Activated T-cell treated with anti-CD3 and anti-CD28 coated beads for 1 hour (primary cell): ENCODE measurements around the gene MSH3.
"Not testable (repeated sequence)": the region's sequence is repeated elsewhere in the genome, so short reads cannot be mapped to it uniquely, and the experiment has no call there.

ENCODE experiments used
- DNase-seq: peaks from one replicate; pipeline ENCODE4 v3.0.0-alpha.2; 2020; ENCODE audit warnings: low read depth

MSH3 gene

GRCh38 chr5:80755626-80756025, 101.2 kb downstream of the MSH3 start:
- DNase-seq = no peak

DNA sequence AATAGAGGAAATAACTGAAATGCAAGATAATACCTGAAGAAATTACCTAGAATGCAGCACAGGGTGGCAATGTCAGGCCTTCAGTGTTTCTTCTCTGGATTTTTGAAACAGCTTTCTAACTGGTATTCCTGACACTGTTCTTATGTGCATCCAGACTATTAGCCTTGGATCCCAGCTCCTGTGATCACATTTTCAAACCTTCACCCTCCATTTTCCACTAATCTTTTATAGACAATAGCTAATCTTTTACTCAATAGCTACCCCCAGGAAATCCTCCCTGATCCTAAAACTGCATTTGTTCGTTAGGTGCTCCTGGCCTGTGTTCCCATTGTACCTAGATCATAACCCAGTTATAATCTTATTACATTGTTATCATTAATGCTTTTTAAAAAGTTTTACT, 101.8 kb downstream of the MSH3 start:
- DNase-seq = no peak

GRCh38 chr5:80757290-80757689, 102.8 kb downstream of the MSH3 start:
- DNase-seq = no peak

- DNase-seq = no peak
These were observed 105.6 kb downstream of the MSH3 start for GRCh38 chr5:80759866-80760577.

- DNase-seq = no peak
These were observed 106.2 kb downstream of the MSH3 start for GRCh38 chr5:80760680-80761079.

- no peak for DNase-seq
These were observed 106.7 kb downstream of the MSH3 start for GRCh38 chr5:80761176-80761575.

GRCh38 chr5:80761966-80762365, 107.5 kb downstream of the MSH3 start:
- no peak for DNase-seq

DNA sequence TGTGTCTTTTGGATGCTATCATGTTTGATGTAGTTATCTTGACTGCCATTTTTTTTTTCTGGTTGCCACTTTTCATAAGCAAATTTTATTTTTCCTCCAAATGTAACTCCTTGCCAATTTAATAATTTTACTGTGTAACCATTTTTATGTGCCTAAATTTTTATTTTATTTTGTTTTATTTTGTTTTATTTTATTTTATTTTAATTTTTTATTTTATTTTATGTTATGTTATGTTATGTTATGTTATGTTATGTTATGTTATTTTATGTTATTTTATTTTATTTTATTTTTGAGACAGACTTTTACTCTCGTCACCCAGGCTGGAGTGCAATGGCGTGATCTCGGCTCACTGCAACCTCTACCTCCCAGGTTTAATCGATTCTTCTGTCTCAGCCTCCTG, 108.1 kb downstream of the MSH3 start:
- no peak for DNase-seq

- no peak for DNase-seq
These were observed 108.8 kb downstream of the MSH3 start for GRCh38 chr5:80763211-80763610.

DNA sequence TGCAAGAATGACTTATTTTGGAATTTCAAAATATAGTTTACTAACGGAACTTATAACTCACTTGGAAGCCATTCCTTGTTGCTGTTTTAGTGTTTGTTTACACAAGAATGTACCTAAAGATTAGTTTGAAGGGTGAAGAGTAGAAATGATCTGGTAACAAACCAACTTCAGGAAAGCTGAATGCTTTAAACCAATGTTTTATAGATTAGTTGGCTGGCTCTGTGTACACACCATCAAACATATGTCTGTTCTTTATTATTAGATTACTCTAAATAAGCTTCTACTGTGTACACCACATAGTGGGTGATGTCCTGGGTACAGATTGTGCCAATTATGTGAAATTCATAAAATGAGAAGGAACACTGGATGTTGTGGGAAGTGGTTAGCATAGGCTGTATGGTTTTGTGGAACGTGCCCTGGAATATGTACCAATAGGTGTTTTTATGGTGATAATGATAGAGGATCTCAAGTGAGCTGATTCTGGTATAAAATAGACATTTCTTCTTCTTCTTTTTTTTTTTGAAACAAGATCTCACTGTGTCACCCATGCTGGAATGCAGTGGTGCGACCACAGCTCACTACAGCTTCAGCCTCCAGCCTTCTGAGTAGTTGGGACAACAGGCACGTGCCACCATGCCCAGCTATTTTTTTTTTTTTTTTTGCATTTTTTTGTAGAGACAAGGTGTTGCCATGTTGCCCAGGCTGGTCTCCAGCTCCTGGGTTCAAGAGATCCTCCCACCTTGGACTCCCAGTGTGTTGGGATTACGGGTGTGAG, 109.6 kb downstream of the MSH3 start:
- DNase-seq = no peak

DNA sequence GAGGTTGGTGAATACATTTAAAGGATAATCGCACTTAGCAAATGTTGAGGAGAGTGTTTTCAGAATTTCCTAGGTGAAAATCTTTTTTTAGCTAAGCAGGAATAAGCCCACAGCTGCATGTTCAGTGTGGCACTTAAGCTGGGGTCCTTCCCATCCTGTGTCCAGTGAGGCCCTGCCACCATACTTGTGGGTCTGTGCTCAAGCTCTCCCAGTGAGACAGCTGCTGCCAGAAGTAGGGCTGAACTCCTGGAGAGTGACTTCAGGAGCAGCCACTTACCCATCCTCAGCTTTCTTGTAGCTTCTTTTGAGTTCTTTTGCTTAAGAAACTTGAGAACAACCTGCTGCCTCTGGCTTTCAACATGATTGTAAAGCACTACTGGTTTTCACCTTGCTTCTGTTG, 110.3 kb downstream of the MSH3 start:
- DNase-seq = no peak

GRCh38 chr5:80777347-80778287, 123.2 kb downstream of the MSH3 start:
- no peak for DNase-seq

DNA sequence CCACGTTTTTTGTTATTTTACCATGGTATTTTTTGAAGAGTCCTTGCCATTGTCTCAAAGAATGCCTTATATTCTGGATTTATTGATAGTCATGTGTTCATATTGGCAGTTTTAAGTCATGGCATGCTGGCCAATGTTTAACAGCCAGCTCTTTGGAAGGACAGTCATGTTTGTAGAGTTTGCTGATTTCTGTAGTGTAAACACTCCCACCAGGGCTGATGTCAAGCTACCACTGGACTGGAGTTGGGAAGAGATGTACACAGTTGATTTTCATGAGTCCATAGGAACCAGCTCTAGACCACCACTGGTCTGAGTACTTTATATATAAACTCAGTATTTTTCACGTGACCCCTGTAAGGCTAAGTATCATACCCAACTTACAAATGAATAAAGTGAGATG, 125.6 kb downstream of the MSH3 start:
- DNase-seq = no peak

GRCh38 chr5:80780761-80781285, 126.4 kb downstream of the MSH3 start:
- no peak for DNase-seq

DNA sequence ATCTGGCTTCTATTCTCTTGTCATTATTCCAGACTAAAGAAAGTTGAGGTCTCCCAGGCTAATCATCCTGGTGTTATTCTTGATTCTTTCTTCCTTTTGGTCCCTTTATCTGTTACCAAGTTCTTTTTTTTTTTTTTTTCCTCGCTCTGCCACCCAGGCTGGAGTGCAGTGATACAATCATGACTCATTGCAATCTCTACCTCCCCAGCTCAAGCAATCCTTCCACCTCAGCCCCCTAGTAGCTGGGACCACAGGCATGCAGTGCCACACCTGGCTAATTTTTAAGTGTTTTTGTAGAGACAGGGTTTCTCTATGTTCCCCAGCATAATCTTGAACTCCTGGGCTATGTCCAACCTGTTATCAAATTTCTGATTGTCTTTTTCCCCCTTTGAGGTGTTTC, 126.9 kb downstream of the MSH3 start:
- DNase-seq = no peak

GRCh38 chr5:80782626-80783025, 128.2 kb downstream of the MSH3 start:
- no peak for DNase-seq

DNA sequence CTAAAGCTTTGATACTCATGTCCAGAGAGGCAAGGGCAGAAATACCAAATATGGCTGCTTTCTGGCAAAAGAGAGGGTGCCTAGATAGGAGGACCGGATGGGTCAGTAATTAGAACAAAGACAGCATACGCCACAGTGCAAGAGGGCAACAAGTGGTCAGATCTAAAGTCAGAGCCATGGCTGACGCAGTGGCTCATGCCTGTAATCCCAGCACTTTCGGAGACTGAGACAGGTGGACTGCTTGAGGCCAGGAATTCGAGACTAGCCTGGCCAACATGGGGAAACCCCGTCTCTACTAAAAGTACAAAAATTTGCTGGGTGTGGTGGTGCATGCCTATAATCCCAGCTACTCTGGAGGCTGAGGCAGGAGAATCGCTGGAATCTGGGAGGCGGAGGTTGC, 129.3 kb downstream of the MSH3 start:
- not testable (repeated sequence) for DNase-seq

- no peak for DNase-seq
These were observed 130.0 kb downstream of the MSH3 start for GRCh38 chr5:80784451-80784850.

- not testable (repeated sequence) for DNase-seq
These were observed 135.0 kb downstream of the MSH3 start for GRCh38 chr5:80789319-80790016.

- no peak for DNase-seq
These were observed 136.2 kb downstream of the MSH3 start for GRCh38 chr5:80790698-80791097.

GRCh38 chr5:80793354-80793753, 138.9 kb downstream of the MSH3 start:
- no peak for DNase-seq

- DNase-seq = no peak
These were observed 142.4 kb downstream of the MSH3 start for GRCh38 chr5:80796846-80797245.
